OCI-LY1 (cell line): ENCODE measurements around the gene HM13.
A peak's percentile ranks its signal among the peaks of the same experiment; 100 is the strongest.

Source experiments
- H2AFZ ChIP-seq: fragments of 200-600 bp; sonication (generic), shearing (Covaris generic); 2 replicates; pipeline ENCODE4 v1.6.0; 2014; ENCODE audit warnings: antibody characterized with exemption, mild to moderate bottlenecking, low read length
- H3F3A ChIP-seq: fragments of 200-600 bp; sonication (generic), shearing (Covaris generic); 2 replicates; pipeline ENCODE4 v1.6.0; 2014; ENCODE audit warnings: mild to moderate bottlenecking, antibody characterized with exemption, low read length, moderate library complexity; ENCODE audit not compliant: insufficient read depth
- H3K27ac ChIP-seq: fragments of 200-600 bp; sonication (generic); 2 replicates; pipeline ENCODE4 v1.5.1; 2014; ENCODE audit warnings: low read length, mixed run types, mild to moderate bottlenecking, low read depth; ENCODE audit not compliant: poor library complexity, severe bottlenecking
- H3K27me3 ChIP-seq: fragments of 200-600 bp; sonication (generic); 2 replicates; pipeline ENCODE4 v1.6.0; 2014; ENCODE audit warnings: antibody characterized with exemption, mild to moderate bottlenecking, low read length, moderate library complexity; ENCODE audit not compliant: insufficient read depth
- H3K36me3 ChIP-seq: fragments of 200-600 bp; sonication (generic); 2 replicates; pipeline ENCODE4 v1.6.1; 2014; ENCODE audit warnings: mild to moderate bottlenecking, antibody characterized with exemption, low read length, moderate library complexity, mixed read lengths; ENCODE audit not compliant: insufficient read depth
- H3K4me1 ChIP-seq: fragments of 200-600 bp; sonication (generic); 2 replicates; pipeline ENCODE4 v1.5.1; 2014; ENCODE audit warnings: mild to moderate bottlenecking, low read length, moderate library complexity; ENCODE audit not compliant: insufficient read depth, severe bottlenecking
- H3K4me2 ChIP-seq: fragments of 200-600 bp; sonication (generic), shearing (Covaris generic); 2 replicates; pipeline ENCODE4 v1.6.1; 2014; ENCODE audit warnings: low read length
- H3K4me3 ChIP-seq: fragments of 200-600 bp; sonication (generic); 2 replicates; pipeline ENCODE4 v1.5.1; 2014; ENCODE audit warnings: low read length, low read depth, mild to moderate bottlenecking, mixed read lengths; ENCODE audit not compliant: poor library complexity, severe bottlenecking
- H3K79me2 ChIP-seq: fragments of 200-600 bp; shearing (Covaris generic); 2 replicates; pipeline ENCODE4 v1.6.1; 2016; ENCODE audit warnings: mixed run types, low read length, mixed read lengths; ENCODE audit not compliant: insufficient read depth
- H3K9ac ChIP-seq: fragments of 200-600 bp; sonication (generic), shearing (Covaris generic); 2 replicates; pipeline ENCODE4 v1.6.1; 2014; ENCODE audit warnings: mild to moderate bottlenecking, low read length, mixed read lengths
- H3K9me2 ChIP-seq: fragments of 200-600 bp; sonication (generic), shearing (Covaris generic); 2 replicates; pipeline ENCODE4 v1.6.1; 2014; ENCODE audit warnings: low read depth, mild to moderate bottlenecking, low read length, mixed read lengths
- H3K9me3 ChIP-seq: fragments of 200-600 bp; shearing (Covaris generic); 2 replicates; pipeline ENCODE4 v1.6.1; 2014; ENCODE audit warnings: low read length, mixed read lengths
- H4K20me1 ChIP-seq: fragments of 200-600 bp; sonication (generic), shearing (Covaris generic); 2 replicates; pipeline ENCODE4 v1.6.0; 2016; ENCODE audit warnings: mild to moderate bottlenecking, low read length; ENCODE audit not compliant: insufficient read depth
- EZH2 ChIP-seq: fragments of 200-600 bp; sonication (generic), shearing (Covaris generic); IDR thresholded peaks from 2 replicates; pipeline ENCODE4 v1.8.0; 2017; ENCODE audit warnings: borderline replicate concordance, mixed run types, mild to moderate bottlenecking, antibody characterized with exemption, low read length, moderate library complexity, mixed read lengths
- TF ChIP-seq, protein P1 (sequence below): fragments of 200-600 bp; sonication (generic), shearing (Covaris generic); IDR thresholded peaks from 2 replicates; pipeline ENCODE4 v1.5.1; 2017; ENCODE audit warnings: mild to moderate bottlenecking, antibody characterized with exemption, low read length, moderate library complexity, mixed read lengths

HM13 gene

DNA sequence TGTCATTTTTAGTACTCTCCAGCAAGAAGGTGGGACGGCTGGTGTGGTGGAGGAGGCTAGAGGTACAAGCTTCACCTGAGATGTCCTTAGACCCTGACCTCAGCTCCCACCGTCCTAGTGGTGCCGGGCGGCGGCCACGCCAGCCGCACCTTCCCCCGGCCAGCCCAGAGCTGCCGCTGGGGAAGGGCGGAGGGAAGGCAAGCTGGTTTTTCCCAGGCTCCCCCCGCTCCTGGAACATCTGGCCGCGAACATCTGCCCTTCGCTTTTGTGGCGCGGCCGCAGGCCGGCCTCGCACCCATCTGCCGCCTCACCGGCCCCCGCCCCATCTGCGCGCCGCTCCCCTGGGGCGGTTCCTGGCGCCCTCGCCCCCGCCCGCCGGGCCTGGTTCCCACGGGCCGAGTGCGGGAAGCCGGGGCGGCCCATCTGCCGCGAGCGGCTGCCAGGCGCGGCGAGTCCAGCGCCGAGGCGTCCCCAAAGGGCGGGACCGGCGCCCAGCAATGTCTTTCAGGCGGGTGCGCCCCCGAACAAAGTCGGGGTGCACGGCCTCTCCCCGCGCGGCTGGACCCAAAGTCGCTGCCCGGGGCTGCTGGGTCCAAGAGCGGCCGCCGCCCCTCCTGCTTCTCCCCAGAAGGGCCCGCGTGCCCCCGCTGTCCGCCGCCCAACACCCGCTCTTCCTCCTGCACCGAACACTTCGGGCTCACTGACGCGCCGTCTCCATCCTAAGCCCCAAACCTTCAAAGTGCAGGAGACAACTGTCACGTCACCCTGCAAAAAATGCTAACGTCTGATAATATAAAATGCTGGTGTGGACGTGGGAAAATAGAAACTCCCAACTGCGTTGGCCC, 73.5 kb downstream of the HM13 start:
- no peaks in the 10 kb centered on the region for H3K36me3 ChIP-seq
- H4K20me1 ChIP-seq: no peaks in the 10 kb centered on the region
- H3F3A ChIP-seq: no peaks in the 10 kb centered on the region; the same call in 1 of the 2 replicates
- H3K79me2 ChIP-seq: no peaks in the 10 kb centered on the region
- no peaks in the 10 kb centered on the region for H3K9me3 ChIP-seq
- H3K27ac ChIP-seq: no peak overlapping the region
- no peak for TF ChIP-seq EZH2
- TF ChIP-seq, protein P1, sequence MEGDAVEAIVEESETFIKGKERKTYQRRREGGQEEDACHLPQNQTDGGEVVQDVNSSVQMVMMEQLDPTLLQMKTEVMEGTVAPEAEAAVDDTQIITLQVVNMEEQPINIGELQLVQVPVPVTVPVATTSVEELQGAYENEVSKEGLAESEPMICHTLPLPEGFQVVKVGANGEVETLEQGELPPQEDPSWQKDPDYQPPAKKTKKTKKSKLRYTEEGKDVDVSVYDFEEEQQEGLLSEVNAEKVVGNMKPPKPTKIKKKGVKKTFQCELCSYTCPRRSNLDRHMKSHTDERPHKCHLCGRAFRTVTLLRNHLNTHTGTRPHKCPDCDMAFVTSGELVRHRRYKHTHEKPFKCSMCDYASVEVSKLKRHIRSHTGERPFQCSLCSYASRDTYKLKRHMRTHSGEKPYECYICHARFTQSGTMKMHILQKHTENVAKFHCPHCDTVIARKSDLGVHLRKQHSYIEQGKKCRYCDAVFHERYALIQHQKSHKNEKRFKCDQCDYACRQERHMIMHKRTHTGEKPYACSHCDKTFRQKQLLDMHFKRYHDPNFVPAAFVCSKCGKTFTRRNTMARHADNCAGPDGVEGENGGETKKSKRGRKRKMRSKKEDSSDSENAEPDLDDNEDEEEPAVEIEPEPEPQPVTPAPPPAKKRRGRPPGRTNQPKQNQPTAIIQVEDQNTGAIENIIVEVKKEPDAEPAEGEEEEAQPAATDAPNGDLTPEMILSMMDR: no peak
- H2AFZ ChIP-seq: no peak overlapping the region
- H3K4me2 ChIP-seq: peak overlapping the region; percentile 47
- H3K4me3 ChIP-seq: peak overlapping the region; percentile 37
- peaks cover 7% of the 10 kb centered on the region for H3K4me1 ChIP-seq
- no peaks in the 10 kb centered on the region for H3K9me2 ChIP-seq
- H3K9ac ChIP-seq: no peak overlapping the region
- no peaks in the 10 kb centered on the region for H3K27me3 ChIP-seq

DNA sequence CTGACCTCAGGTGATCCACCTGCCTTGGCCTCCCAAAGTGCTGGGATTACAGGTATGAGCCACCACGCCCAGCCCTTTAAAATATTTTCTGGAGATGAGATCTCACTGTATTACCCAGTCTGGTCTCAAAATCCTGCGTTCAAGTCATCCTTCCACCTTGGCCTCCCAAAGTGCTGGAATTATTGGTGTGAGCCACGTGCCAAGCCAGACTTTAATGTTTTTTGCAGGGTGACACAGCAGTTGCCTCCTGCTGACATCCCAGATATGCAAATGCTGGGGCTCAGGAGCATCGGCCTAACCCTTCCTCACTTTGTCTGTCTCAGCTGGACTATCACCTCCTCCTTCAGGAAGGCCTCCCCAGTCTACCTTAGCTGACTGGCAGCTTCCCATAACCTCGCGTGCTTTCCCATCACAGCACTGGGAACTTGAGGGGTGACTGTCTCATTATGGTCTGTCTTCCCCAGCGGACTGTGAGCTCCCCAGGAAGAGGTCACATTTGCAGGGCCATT, 76.5 kb downstream of the HM13 start:
- Histone ChIP-seq H3K4me3 (no peak overlapping the region), H3F3A (no peaks in the 10 kb centered on the region; the same call in 1 of the 2 replicates)

DNA sequence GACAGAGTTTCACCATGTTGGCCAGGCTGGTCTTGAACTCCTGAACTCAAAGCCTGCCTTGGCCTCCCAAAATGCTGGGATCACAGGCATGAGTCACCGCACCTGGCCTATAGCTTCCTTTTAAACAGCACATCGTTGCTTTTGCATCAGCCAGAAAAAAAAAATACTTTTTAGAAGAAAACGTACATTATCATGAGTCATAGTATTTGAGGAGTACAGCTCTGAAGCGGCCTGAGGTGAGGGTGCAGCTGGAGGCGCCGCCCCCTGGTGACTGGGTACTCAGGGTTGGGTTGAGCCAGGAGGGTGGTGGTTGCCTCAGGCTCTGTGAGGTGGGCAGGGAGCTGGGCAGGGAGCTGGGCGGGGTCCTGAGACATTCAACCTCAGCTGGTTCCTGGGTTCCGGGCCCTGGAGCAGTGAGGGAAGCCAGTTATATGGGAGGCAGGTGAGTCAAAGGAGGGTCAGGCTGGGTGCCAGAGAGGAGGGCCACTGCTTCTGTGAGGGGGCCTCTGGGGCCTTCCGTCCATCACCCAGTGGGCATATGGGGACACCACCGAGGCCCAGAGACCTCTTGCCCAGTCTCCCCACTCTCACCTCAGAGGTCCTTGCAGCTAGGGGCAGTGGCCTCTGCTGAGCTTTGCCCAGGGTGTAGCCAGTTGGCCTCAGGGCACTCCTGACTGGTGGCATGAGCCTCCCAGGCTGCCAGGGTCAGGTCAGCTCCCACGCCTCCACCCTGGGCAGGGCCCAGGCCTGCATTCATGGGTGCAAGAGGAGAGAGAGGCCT, 79.2 kb downstream of the HM13 start:
- Histone ChIP-seq H3K4me1 (peaks cover 7% of the 10 kb centered on the region), H4K20me1 (no peaks in the 10 kb centered on the region), H3K4me2 (no peak overlapping the region), H3K9me3 (no peaks in the 10 kb centered on the region), H3K9me2 (no peaks in the 10 kb centered on the region), H3F3A (no peaks in the 10 kb centered on the region; the same call in 1 of the 2 replicates), H3K27me3 (no peaks in the 10 kb centered on the region), H3K79me2 (no peaks in the 10 kb centered on the region), H2AFZ (no peak overlapping the region), H3K4me3 (no peak overlapping the region), H3K9ac (no peak overlapping the region), H3K27ac (no peak overlapping the region), H3K36me3 (no peaks in the 10 kb centered on the region)
- TF ChIP-seq, protein P1: no peak
- no peak for TF ChIP-seq EZH2

More for the DNA sequence above, 76.5 kb downstream of the HM13 start:
- no peaks in the 10 kb centered on the region for H3K79me2 ChIP-seq
- no peak for TF ChIP-seq EZH2
- TF ChIP-seq, protein P1: no peak
- no peaks in the 10 kb centered on the region for H4K20me1 ChIP-seq
- H2AFZ ChIP-seq: no peak overlapping the region
- peaks cover 15% of the 10 kb centered on the region for H3K4me1 ChIP-seq
- no peaks in the 10 kb centered on the region for H3K9me2 ChIP-seq
- no peaks in the 10 kb centered on the region for H3K9me3 ChIP-seq
- H3K4me2 ChIP-seq: no peak overlapping the region
- H3K27me3 ChIP-seq: no peaks in the 10 kb centered on the region
- H3K27ac ChIP-seq: no peak overlapping the region
- H3K36me3 ChIP-seq: no peaks in the 10 kb centered on the region
- H3K9ac ChIP-seq: no peak overlapping the region
